ENCODE results near the gene DBI. TPM values are rescaled to one million over a fixed set of nuclear protein-coding genes. Genes with fewer than 3 reads are reported as not detected.
A peak's percentile ranks its signal among the peaks of the same experiment; 100 is the strongest.

DBI gene
- total and polyA plus RNA-seq, 2 of the 13 experiments (the other 11 are each of a cell fraction or from before 2014, with no cell fraction given) = 330 to 659 TPM

GRCh38 chr2:119366649-119367471, at the start of gene DBI, which contains the start of gene C2orf76 (continued):
- TF ChIP-seq ZNF18 (CRISPR knock-in tag; IDR thresholded peaks at IDR 0.05; ENCODE audit: insufficient replicate concordance) (peak; percentile 92), ATF3 (CRISPR knock-in tag; IDR thresholded peaks at IDR 0.05) (peak; percentile 53), BCL3 (CRISPR knock-in tag; IDR thresholded peaks at IDR 0.05) (peak; percentile 88), NFIB (CRISPR knock-in tag; IDR thresholded peaks at IDR 0.05; ENCODE audit: borderline replicate concordance) (no peak), FOXO4 (CRISPR knock-in tag; conservative IDR thresholded peaks at IDR 0.05) (peak; percentile 96; the same call in 1 of the 2 replicates), ZNF44 (CRISPR knock-in tag; IDR thresholded peaks at IDR 0.05) (no peak; the same call in 1 of the 2 replicates), ZNF207 (IDR thresholded peaks at IDR 0.05; ENCODE audit: borderline replicate concordance) (no peak), ZNF556 (CRISPR knock-in tag; IDR thresholded peaks at IDR 0.05; ENCODE audit: borderline replicate concordance) (peak; percentile 55; the same call in 1 of the 2 replicates), SNAPC4 (CRISPR knock-in tag; IDR thresholded peaks at IDR 0.05) (peak; percentile 85; the same call in 1 of the 2 replicates), HNF4A (CRISPR knock-in tag; IDR thresholded peaks at IDR 0.05) (peak; percentile 50; the same call in 1 of the 2 replicates), ZNF101 (CRISPR knock-in tag; IDR thresholded peaks at IDR 0.05; ENCODE audit: borderline replicate concordance, low read depth) (no peak), CAMTA2 (CRISPR knock-in tag; IDR thresholded peaks at IDR 0.05; ENCODE audit: borderline replicate concordance) (no peak), ZKSCAN5 (CRISPR knock-in tag; IDR thresholded peaks at IDR 0.05) (peak; percentile 77; the same call in 1 of the 2 replicates), ZNF605 (CRISPR knock-in tag; IDR thresholded peaks at IDR 0.05) (peak; percentile 93), ZNF503 (CRISPR knock-in tag; IDR thresholded peaks at IDR 0.05) (peak; percentile 90), ZBTB1 (CRISPR knock-in tag; IDR thresholded peaks at IDR 0.05; ENCODE audit: borderline replicate concordance) (no peak)

All from HepG2 (cell line).